Jurkat, Clone E6-1 (cell line): ENCODE measurements around the gene PSMA7.
"Not testable (repeated sequence)": the region's sequence is repeated elsewhere in the genome, so short reads cannot be mapped to it uniquely, and the experiment has no call there.

Source experiments
- DNase-seq: peaks from one replicate; pipeline ENCODE4 v3.0.0-alpha.2; 2011; ENCODE audit warnings: low read depth, low spot score
- H3K4me3 ChIP-seq: 2 replicates; pipeline ENCODE4 v1.5.1; 2011; ENCODE audit warnings: mild to moderate bottlenecking, low read length, control low read depth, moderate library complexity

PSMA7 gene

GRCh38 chr20:62158088-62158400 lies 14.8 kb upstream of the PSMA7 start:
- no peak overlapping the region for H3K4me3 ChIP-seq
- DNase-seq = no peak

GRCh38 chr20:62157387-62158087 lies 14.3 kb upstream of the PSMA7 start:
- no peak for DNase-seq
- H3K4me3 ChIP-seq = no peak overlapping the region

GRCh38 chr20:62156592-62157386 lies 13.6 kb upstream of the PSMA7 start:
- no peak overlapping the region for H3K4me3 ChIP-seq
- peak; percentile 32 for DNase-seq

- no peak overlapping the region for H3K4me3 ChIP-seq
- DNase-seq = no peak
Measured at GRCh38 chr20:62156254-62156556, 13.0 kb upstream of the PSMA7 start.

GRCh38 chr20:62155428-62156253 lies 12.4 kb upstream of the PSMA7 start:
- no peak for DNase-seq
- H3K4me3 ChIP-seq = no peak overlapping the region

- DNase-seq = no peak
- H3K4me3 ChIP-seq = no peak overlapping the region
Measured at GRCh38 chr20:62151835-62152364, 8.7 kb upstream of the PSMA7 start.

GRCh38 chr20:62151225-62151624 lies 8.0 kb upstream of the PSMA7 start:
- no peak overlapping the region for H3K4me3 ChIP-seq
- no peak for DNase-seq

GRCh38 chr20:62150310-62150575 lies 7.0 kb upstream of the PSMA7 start:
- no peak overlapping the region for H3K4me3 ChIP-seq
- no peak for DNase-seq

- DNase-seq = no peak
- no peak overlapping the region for H3K4me3 ChIP-seq
Measured at GRCh38 chr20:62149532-62150309, 6.5 kb upstream of the PSMA7 start.

- no peak for DNase-seq
Measured at GRCh38 chr20:62148908-62149314, 5.7 kb upstream of the PSMA7 start.

GRCh38 chr20:62148383-62148782 lies 5.2 kb upstream of the PSMA7 start:
- not testable (repeated sequence) for DNase-seq, H3K4me3 ChIP-seq

More at GRCh38 chr20:62148908-62149314, 5.7 kb upstream of the PSMA7 start:
- H3K4me3 ChIP-seq = no peak overlapping the region

- DNase-seq = no peak
- H3K4me3 ChIP-seq = no peak overlapping the region
Measured at GRCh38 chr20:62147528-62147927, 4.3 kb upstream of the PSMA7 start.

GRCh38 chr20:62147125-62147524 lies 3.9 kb upstream of the PSMA7 start:
- H3K4me3 ChIP-seq = no peak overlapping the region
- no peak for DNase-seq

- DNase-seq = no peak
- H3K4me3 ChIP-seq = no peak overlapping the region
Measured at GRCh38 chr20:62146019-62146755, 3.0 kb upstream of the PSMA7 start.

GRCh38 chr20:62145688-62146018 lies 2.5 kb upstream of the PSMA7 start:
- DNase-seq = no peak
- H3K4me3 ChIP-seq = no peak overlapping the region

- peak; percentile 28 for DNase-seq
- H3K4me3 ChIP-seq = peak overlapping the region; percentile 65
Measured at GRCh38 chr20:62143957-62144825, 997 bp upstream of the PSMA7 start.

- no peak for DNase-seq
- peak overlapping the region; percentile 78 for H3K4me3 ChIP-seq
Measured at GRCh38 chr20:62142252-62143080, 728 bp downstream of the PSMA7 start.
